ENCODE measurements around the gene FTH1. TPM values are rescaled to one million over a fixed set of nuclear protein-coding genes. Genes with fewer than 3 reads are reported as not detected.

Gene FTH1
- total and polyA plus RNA-seq, 2 of the 8 experiments (the other 6 are each of a cell fraction or from before 2014, with no cell fraction given): 1,153 to 1,461 TPM

DNA sequence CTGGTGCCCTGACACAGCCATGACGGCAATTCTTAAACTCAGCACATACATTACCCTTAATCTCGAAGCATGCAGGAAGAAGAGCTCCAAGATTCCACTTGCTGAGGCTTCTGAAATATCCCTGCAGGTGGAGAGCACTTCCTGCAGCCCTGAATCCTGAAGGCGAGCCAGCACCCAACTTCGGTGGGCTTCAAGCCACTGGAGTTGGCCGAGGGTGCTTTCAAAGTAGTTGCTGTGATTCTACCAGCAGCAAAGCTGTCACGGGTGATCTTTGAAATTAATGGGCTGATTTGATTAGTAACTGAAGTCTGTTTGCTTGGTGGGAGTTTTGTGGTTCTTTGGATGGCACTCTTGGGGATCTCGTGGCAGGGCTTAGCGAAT, 9.0 kb upstream of the FTH1 start:
- Histone ChIP-seq H3K79me1 (ENCODE audit: low read depth, low read length) (no peaks in the 10 kb centered on the region), H3K23ac (ENCODE audit: insufficient read length) (no peak overlapping the region), H4K20me1 (replicated peaks in 1 of 2; ENCODE audit: control insufficient read depth in 1 of 2, insufficient read depth in 2 of 2, low read length in 2 of 2) (peaks cover 0 to 2% of the 10 kb centered on the region in 2 experiments), H2AFZ (ENCODE audit: low read length) (no peak overlapping the region), H4K5ac (ENCODE audit: insufficient read length, low read depth, low read length) (no peak overlapping the region), H3K56ac (replicated peaks; ENCODE audit: insufficient read length, low read depth, low read length) (no peak overlapping the region), H2BK15ac (ENCODE audit: low read length) (no peak overlapping the region), H4K8ac (ENCODE audit: extremely low read depth, insufficient read depth, low read length) (no peak overlapping the region), H3K4me1 (replicated peaks in 1 of 4; ENCODE audit: control insufficient read depth in 3 of 4, insufficient read depth in 4 of 4, low read length in 3 of 4) (peaks cover 3 to 16% (median 11%) of the 10 kb centered on the region in 4 experiments), H3K9ac (replicated peaks in 1 of 4; ENCODE audit: extremely low read depth in 1 of 4, low read depth in 3 of 4, low read length in 3 of 4) (no peak overlapping the region), H3K4me2 (ENCODE audit: insufficient read depth in 1 of 2, low read depth in 2 of 2, low read length in 2 of 2) (no peak overlapping the region), H3K14ac (ENCODE audit: insufficient read length) (no peak overlapping the region), H4K91ac (replicated peaks; ENCODE audit: insufficient read length, low read length) (no peak overlapping the region), H3K79me2 (ENCODE audit: control insufficient read depth in 1 of 2, insufficient read depth in 2 of 2, low read length in 2 of 2) (no peaks in the 10 kb centered on the region), H3K27me3 (replicated peaks in 1 of 4; ENCODE audit: control insufficient read depth in 3 of 4, extremely low read depth in 1 of 4, insufficient read depth in 3 of 4, low read length in 3 of 4) (peaks cover 4 to 24% (median 8%) of the 10 kb centered on the region in 4 experiments; a peak in 4 of 7 replicates), H3K23me2 (ENCODE audit: low read depth, low read length) (no peaks in the 10 kb centered on the region), H2BK120ac (replicated peaks; ENCODE audit: low read depth, low read length) (no peak overlapping the region), H3K36me3 (ENCODE audit: control insufficient read depth in 2 of 4, insufficient read depth in 4 of 4, low read length in 3 of 4) (no peaks in the 10 kb centered on the region), H2AK5ac (ENCODE audit: low read depth, low read length) (no peak overlapping the region), H3K18ac (ENCODE audit: extremely low read depth, low read length) (no peak overlapping the region), H3K4ac (replicated peaks; ENCODE audit: insufficient read length, low read depth, low read length) (no peak overlapping the region), H3K27ac (ENCODE audit: low read depth, low read length) (no peak overlapping the region), H3K9me3 (ENCODE audit: insufficient read depth in 2 of 2, low read depth in 1 of 2, low read length in 1 of 2) (no peaks in the 10 kb centered on the region), H2BK12ac (ENCODE audit: low read depth, low read length) (no peak overlapping the region), H2BK5ac (ENCODE audit: low read depth, low read length) (no peak overlapping the region), H2BK20ac (ENCODE audit: low read length) (no peak overlapping the region; the same call in 1 of the 2 replicates), H3K4me3 (ENCODE audit: extremely low read depth in 1 of 4, insufficient read depth in 2 of 4, low read depth in 3 of 4, low read length in 4 of 4) (no peak overlapping the region)
- 93% methylated on average over 8 of the region's 8 CpGs; no CpG with 5 or more reads in 1 of the 2 experiments for WGBS, 2 experiments (ENCODE audit: extremely low coverage in 1 of 2, insufficient coverage in 1 of 2, insufficient read length in 1 of 2, insufficient replicate concordance in 2 of 2, low coverage in 1 of 2, low lambda C conversion rate in 2 of 2, missing lambda C conversion rate in 1 of 2)
- FAIRE-seq: no peak
- no peak for DNase-seq (ENCODE audit: low read depth in 1 of 2, low spot score in 2 of 2)
- CTCF ChIA-PET (ENCODE audit: partially characterized antibody): interaction anchor here (0.5 to 3.1 kb wide), 6 partner anchors 9 to 105 kb away, joined by 3 to 10 read pairs (median 4); no protein-coding TSS in a partner anchor
- POLR2A ChIA-PET (ENCODE audit: partially characterized antibody): interaction anchor here (0.6 to 25.7 kb wide), 4 partner anchors 14 to 22 kb away, joined by 3 to 458 read pairs (median 4); partner anchors contain the start of genes BEST1 and FTH1
- TF ChIP-seq KDM5A (IDR thresholded peaks at IDR 0.05; ENCODE audit: low read length) (no peak), SIX5 (IDR thresholded peaks at IDR 0.05; ENCODE audit: low read depth, low read length) (no peak), SP1 (IDR thresholded peaks at IDR 0.05; ENCODE audit: low read depth, low read length) (no peak), POLR2AphosphoS5 (IDR thresholded peaks at IDR 0.05; ENCODE audit: low read depth, low read length) (no peak), TAF1 (IDR thresholded peaks at IDR 0.05; ENCODE audit: low read depth, low read length) (no peak), GTF2F1 (IDR thresholded peaks at IDR 0.05; ENCODE audit: borderline replicate concordance, low read depth, low read length) (no peak), SAP30 (IDR thresholded peaks at IDR 0.05; ENCODE audit: insufficient read depth, insufficient replicate concordance, low read length) (no peak), SRF (IDR thresholded peaks at IDR 0.05; ENCODE audit: low read depth, low read length) (no peak), TCF12 (IDR thresholded peaks at IDR 0.05; ENCODE audit: low read depth, low read length) (no peak), SUZ12 (IDR thresholded peaks at IDR 0.05; ENCODE audit: low read length) (no peak), TBP (IDR thresholded peaks at IDR 0.05; ENCODE audit: low read depth, low read length) (no peak)
- TF ChIP-seq, protein P1, sequence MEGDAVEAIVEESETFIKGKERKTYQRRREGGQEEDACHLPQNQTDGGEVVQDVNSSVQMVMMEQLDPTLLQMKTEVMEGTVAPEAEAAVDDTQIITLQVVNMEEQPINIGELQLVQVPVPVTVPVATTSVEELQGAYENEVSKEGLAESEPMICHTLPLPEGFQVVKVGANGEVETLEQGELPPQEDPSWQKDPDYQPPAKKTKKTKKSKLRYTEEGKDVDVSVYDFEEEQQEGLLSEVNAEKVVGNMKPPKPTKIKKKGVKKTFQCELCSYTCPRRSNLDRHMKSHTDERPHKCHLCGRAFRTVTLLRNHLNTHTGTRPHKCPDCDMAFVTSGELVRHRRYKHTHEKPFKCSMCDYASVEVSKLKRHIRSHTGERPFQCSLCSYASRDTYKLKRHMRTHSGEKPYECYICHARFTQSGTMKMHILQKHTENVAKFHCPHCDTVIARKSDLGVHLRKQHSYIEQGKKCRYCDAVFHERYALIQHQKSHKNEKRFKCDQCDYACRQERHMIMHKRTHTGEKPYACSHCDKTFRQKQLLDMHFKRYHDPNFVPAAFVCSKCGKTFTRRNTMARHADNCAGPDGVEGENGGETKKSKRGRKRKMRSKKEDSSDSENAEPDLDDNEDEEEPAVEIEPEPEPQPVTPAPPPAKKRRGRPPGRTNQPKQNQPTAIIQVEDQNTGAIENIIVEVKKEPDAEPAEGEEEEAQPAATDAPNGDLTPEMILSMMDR (IDR thresholded peaks at IDR 0.05; ENCODE audit: control extremely low read depth in 1 of 3, insufficient read depth in 1 of 3, low read depth in 1 of 3, low read length in 3 of 3): no peak

All from H1 (cell line).